COLO668 (cell line): ENCODE results near the gene PDZRN3.

Experiments
- DNase-seq: peaks from one replicate; lab custom pipeline; 2025; ENCODE audit not compliant: unreplicated experiment; lab: John Stamatoyannopoulos, UW

The PDZRN3 gene

GRCh38 chr3:73559749-73560148 lies 65.0 kb downstream of the PDZRN3 start:
- DNase-seq = no peak

- no peak for DNase-seq
These were observed 66.0 kb downstream of the PDZRN3 start for GRCh38 chr3:73558727-73559075.

GRCh38 chr3:73557986-73558726 lies 66.6 kb downstream of the PDZRN3 start:
- no peak for DNase-seq

GRCh38 chr3:73556520-73557372 lies 68.0 kb downstream of the PDZRN3 start:
- no peak for DNase-seq

- DNase-seq = no peak
These were observed 69.7 kb downstream of the PDZRN3 start for GRCh38 chr3:73555076-73555475.

GRCh38 chr3:73552700-73553099 lies 72.0 kb downstream of the PDZRN3 start:
- peak; percentile 17 for DNase-seq

GRCh38 chr3:73550032-73550431 lies 74.7 kb downstream of the PDZRN3 start:
- DNase-seq = no peak

GRCh38 chr3:73549051-73549600 lies 75.6 kb downstream of the PDZRN3 start:
- no peak for DNase-seq

GRCh38 chr3:73548436-73548835 lies 76.3 kb downstream of the PDZRN3 start:
- no peak for DNase-seq

GRCh38 chr3:73547427-73548248 lies 77.1 kb downstream of the PDZRN3 start:
- no peak for DNase-seq

- no peak for DNase-seq
These were observed 77.8 kb downstream of the PDZRN3 start for GRCh38 chr3:73546961-73547360.

GRCh38 chr3:73543412-73543811 lies 81.3 kb downstream of the PDZRN3 start:
- no peak for DNase-seq

- peak; percentile 86 for DNase-seq
These were observed 82.6 kb downstream of the PDZRN3 start for GRCh38 chr3:73542136-73542535.

GRCh38 chr3:73540969-73541740 lies 83.6 kb downstream of the PDZRN3 start:
- no peak for DNase-seq

GRCh38 chr3:73538486-73538885 lies 86.3 kb downstream of the PDZRN3 start:
- DNase-seq = no peak

- no peak for DNase-seq
These were observed 87.8 kb downstream of the PDZRN3 start for GRCh38 chr3:73536952-73537351.

- DNase-seq = no peak
These were observed 88.3 kb downstream of the PDZRN3 start for GRCh38 chr3:73536336-73536895.

- no peak for DNase-seq
These were observed 88.8 kb downstream of the PDZRN3 start for GRCh38 chr3:73535931-73536330.

GRCh38 chr3:73535137-73535536 lies 89.6 kb downstream of the PDZRN3 start:
- DNase-seq = no peak

- no peak for DNase-seq
These were observed 94.7 kb downstream of the PDZRN3 start for GRCh38 chr3:73530022-73530396.
